GM19351 (cell line): Measurements from ENCODE around the gene KAT6B.
A peak's percentile ranks its signal among the peaks of the same experiment; 100 is the strongest.

Experiments used
- ATAC-seq: cut with Tn5 transposase; IDR thresholded peaks from one replicate; pipeline ENCODE4 v1.9.1; 2021; ENCODE audit warnings: mild to moderate bottlenecking, moderate library complexity; ENCODE audit not compliant: unreplicated experiment

KAT6B gene

DNA sequence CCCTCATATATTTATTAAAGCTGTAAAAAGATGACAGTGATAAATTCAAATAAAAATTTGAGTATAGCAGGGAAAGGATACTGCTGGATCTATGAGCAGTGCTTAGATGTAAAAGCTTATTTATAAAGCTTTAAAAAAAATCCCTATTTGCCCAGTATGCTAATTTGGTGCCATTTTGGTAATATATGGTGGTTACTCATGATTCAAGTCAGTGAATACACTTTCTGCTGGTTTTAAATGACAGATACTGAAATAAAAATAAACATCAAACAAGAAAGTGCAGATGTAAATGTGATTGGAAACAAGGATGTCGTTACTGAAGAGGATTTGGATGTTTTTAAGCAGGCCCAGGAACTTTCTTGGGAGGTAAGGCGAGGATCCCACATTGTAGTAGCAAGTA lies 150.7 kb downstream of the KAT6B start:
- no peak for ATAC-seq

DNA sequence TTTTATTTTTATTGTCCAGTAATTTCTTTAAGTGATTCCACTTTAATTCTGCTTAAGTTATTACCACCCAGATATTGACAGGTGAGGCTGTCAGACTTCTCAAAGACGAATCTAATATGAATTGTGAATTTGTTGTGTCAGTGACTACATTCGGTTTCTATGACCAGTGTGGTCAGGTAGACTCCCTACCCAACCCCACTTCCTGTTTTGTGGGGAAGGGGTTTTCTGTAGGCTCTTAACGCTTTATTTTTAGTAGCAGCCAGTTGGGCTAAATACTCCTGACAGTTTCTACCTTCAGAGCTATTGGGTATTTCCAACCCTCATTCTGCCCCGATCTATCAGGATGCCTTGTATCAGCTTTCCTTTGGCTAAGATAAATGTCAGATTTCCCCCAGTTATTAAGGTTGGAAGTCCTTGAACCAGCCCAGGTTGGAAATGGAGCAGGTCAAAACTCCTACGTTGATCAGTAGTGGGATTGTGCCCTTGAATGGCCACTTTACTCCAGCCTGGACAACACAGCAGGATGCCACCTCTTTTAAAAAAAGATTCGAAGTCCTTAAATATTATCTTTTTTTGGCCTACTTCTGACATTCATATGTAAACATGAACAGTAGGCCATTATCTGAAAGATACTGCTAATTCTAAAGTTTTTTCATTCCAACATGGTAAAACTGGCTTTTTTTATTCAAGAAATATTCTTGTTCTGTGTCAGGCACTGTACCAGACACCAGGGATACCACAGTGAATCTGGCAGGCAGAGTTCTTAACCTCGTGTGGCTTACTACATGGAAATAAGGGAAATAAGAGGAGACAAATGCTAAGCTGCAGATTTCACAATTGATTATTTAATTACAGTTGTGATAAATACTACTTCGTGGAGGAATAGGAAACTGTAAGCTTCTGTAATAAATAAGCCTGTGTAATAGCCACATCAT lies 151.8 kb downstream of the KAT6B start:
- ATAC-seq: peak; percentile 85

GRCh38 chr10:74981831-74982633 lies 155.6 kb downstream of the KAT6B start:
- ATAC-seq: no peak

DNA sequence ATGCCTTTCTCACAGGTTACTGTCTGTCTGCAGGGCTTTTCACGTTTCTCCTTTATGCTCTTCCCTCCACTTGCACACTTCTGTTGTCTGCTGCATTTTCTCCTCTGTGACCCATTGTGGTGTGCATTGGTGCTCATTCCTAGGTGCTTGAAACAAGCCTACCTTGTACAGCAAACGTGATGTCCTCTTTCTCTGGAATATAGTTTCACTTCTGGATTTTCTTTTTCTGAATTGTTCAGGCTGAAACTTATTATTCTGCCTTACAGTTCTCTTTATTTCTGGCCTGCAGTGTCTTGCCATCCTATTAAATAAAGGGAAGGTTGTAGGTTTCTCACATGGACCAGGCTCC lies 156.2 kb downstream of the KAT6B start:
- no peak for ATAC-seq

GRCh38 chr10:74983383-74983782 lies 157.0 kb downstream of the KAT6B start:
- no peak for ATAC-seq

DNA sequence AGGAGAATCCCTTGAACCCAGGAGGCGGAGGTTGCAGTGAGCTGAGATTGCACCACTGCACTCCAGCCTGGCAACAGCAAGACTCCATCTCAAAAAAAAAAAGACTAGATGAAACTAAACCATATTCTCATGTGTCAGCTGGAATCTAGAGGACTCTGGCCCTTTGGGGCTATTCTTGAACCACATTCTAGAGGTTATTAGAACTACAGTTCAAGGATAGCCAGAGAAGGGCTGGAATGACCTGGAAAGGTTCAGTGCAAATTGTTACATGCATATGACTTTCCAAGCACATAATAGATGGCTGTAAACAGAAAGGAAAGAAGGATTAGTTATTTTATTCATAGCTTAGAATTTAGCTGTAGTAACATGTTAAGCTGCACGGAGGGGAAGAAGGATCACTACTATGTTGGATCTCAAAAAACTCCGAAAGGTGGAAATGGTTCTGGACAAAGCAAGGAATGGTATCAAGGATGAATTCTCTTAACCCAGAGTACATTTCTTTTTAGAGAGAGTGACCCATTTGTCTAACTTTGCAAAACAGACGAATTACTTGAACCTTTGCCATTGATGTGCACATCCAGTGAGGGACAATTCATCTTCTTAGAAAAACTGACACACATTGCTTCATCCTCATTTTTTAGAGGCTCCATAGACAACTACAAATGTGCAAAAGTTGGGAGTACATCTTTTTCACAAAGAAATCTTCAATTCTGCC lies 161.1 kb downstream of the KAT6B start:
- ATAC-seq: no peak

DNA sequence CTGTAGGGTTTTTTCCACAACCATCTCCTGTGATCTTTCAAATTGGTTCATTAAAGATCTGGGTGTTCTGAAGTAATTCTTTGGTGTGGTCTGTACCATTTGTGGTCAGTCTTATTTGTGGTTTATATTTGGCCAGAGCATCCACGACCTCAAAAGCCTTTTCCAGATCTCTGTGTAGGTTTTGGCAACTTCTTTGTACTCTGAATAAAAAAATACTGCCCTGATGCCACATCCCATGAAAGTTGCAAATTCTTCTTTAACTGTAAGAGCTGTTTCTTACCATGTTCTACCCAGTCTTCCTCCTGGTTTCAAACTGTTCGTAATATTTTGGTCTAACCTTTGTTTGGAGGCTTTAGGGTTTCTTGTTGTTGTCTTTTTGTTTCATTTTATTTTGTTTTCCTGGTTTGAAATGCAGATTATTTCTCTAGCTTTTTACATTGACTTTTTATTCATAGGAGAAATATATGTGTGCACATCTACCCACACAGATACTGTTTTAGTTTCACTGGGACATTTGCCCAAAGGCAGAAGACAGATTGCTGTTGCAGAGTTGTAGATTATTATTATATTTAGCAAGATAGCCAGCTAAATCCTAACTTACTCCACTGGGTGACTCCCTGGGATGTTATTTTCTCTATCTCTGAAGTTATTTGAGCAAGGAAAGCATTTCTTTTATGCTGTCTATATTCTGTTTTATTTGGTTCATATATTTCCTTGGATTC lies 161.8 kb downstream of the KAT6B start:
- ATAC-seq: no peak

- no peak for ATAC-seq
Observed at GRCh38 chr10:74988832-74989561, 162.6 kb downstream of the KAT6B start.

DNA sequence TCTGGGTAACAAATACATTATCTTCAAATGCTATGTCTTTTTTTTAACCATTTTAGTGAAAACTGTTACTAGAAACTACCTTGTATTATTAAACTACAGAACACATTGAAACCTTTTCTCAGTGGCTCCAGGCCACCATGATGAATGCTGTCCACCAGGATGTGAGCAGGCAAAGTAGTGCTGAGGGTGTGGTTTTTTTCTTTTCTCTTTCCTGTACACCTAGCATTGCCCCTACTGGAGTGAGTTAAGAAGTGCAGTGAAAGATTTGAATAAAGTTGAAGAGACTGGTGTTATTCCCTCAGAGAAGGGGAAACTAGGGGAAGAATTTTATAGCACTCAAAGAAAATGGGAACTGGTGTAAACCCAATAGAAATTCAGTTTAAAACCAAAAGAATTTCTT lies 165.0 kb downstream of the KAT6B start:
- no peak for ATAC-seq

GRCh38 chr10:74992068-74992467 lies 165.7 kb downstream of the KAT6B start:
- ATAC-seq: no peak

DNA sequence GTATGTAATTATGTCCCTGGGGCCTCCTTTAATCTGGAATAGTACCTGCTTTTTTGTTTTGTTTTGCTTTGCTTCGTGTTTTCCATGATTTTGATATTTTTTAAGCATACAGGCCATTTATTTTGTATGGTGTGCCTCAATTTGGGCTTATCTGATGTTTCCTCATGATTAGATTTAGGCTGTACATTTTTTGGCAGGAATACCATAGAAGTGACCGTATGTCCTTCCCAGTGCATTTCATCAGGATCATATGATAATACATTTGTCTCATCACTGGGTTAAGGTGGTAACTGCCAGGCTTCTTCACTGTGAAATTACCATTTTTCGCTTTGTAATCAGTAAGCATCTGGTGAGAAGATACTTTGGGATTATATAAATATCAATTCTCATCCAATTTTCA lies 167.2 kb downstream of the KAT6B start:
- no peak for ATAC-seq

- peak; percentile 80 for ATAC-seq
Observed at GRCh38 chr10:74994854-74995253, 168.5 kb downstream of the KAT6B start.

DNA sequence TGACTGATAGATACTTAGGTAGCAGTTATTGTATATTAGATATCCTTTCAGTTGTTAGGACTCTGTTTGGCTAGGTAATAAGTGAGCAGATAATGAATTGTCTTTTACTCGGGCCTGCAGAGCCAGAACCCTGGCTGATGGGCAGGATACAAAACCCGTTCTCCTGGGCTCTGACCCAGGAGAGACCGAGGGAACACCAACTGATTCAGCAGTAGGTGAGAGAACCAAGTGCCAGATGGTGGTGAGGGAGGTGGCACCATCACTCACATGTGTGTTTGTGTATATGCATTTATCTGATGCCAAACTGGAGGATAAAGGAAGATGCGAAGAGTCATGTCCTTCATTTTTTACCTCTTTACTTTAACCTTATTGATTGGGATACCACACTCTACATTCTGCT lies 169.4 kb downstream of the KAT6B start:
- no peak for ATAC-seq

DNA sequence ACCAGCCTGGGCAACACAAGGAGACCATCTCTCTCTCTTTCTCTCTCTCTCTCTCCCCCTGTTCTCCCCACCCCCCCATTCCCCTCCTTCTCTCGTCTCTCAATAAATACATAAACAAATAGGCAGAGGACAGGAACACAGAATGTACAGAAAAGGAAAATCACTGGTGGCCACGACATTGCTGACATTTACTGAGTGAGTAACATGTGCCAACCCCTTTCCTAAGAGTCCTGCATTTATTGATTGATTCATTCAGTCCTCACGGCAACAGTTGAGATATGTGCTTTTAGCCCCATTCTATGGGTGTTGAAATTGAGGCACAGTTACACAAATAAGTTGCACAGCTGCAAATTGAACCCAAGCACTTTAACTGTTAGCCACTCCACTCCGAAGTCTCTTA lies 170.8 kb downstream of the KAT6B start:
- ATAC-seq: no peak

DNA sequence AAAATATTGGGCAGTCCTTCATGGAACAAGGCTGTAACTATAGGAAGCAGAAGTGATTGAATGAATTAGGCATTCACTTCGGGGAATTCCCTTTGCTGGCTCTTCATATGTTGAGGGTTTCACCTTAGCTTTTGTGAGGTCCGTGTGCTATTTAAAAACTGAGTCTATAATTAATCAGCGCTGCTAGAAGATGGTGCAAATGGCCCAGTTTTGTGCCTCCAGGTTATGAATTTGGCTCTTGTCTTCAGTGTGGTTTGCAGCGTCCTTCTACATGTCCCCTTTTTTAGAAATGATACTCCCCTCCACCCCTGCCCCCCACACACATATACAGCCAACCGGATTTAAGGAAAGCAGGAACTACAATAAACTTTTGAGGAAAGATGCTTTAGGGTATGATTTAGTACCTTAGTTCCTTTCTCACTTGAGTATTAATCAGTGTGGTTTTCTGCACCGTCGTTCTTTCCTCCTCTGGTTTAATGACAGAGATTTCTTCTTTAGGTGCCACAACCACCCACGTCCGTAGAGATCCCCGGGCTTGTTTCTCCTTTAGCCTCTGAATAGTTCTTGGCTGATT lies 174.4 kb downstream of the KAT6B start:
- peak; percentile 93 for ATAC-seq

DNA sequence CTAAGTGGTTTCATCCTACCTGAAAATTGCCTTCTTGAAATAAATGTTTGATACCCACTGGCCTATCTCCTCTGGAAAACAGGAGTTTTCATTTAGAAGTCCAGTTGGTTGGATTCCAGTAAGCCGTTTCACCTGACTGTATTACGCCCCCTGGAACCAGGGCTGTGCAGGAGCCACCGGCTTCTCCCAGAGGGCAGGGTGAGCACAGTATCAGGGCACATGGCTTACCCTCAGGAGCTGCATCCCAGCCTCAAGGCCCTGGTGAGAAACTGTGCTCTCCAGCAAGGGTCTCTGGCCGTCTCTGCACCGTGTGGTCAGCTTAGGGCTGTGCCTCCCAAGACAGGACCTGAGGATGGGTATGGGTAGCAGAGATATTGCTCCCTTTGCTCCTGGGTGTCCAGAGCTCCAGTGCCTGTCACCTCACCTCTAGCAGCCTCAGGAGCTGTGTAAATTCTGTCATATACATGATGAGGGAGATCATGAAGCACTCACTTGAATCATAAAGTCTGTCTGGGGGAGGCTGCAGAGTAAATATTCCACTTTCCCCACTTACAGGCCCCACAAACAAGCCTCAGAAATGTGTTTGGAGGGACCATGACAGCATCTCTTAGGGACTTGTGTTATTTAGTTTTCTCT lies 175.4 kb downstream of the KAT6B start:
- no peak for ATAC-seq

DNA sequence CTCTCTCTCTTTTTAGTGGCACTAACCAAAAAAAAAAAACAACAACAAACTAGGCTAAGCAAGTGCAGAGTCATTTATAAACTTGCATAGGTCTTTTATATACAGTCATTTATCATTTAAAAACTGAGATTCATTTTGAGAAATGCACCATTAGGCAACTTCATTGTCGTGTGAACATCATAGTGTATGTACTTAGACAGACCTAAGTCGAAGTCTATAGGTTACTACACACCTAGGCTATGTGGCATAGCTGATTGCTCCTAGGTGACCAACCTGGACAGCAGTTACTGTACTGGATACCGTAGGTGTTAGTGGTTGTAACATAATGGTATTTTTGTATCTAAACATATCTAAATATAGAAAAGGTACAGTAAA lies 175.9 kb downstream of the KAT6B start:
- no peak for ATAC-seq

DNA sequence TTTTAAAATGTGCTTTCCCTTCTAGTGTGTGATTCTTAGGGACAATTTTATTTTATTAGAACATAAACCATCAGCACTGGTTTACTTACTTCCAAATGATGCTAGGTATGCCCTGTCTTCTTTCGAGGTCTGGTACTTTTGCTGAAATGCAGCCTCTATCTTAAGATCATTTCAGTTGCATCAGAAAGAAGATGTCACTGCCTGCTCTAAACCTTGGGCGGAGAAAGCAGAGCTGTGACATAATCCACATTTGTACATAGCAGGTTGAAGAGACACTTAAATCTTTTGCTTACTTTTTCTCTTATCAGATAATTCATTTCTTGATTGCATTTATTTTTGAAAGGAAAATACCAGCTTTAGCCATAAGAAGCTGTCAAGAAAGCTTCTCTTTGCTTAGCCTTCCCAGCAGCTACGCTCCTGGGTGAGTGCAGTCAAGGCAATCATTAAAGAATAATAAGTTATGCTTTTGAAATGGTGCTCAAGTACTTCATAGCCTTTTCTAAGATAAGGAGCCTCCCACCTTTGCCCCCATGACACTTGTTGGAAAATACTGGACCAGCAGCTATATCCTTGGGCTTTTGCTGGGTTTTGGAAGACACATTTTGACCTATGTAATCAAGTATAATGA lies 176.7 kb downstream of the KAT6B start:
- no peak for ATAC-seq

DNA sequence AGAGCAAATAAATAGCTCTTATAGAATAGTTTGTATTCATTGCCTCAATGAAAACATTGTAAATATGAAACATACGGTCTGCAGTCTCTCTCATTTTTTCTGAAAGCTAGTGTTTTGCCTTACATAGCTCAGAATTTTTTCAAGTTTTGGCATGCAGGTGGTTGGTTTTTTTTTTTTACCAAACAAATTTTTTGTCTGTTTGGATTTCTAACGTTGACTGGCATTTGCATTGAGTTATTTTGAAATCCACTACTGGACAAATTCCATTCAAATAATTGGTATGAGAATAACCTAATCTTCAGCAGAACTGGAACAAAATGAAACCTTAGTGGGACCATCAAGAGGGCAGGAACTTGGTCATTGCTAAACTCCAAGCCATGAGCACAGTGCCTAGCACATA lies 177.5 kb downstream of the KAT6B start:
- no peak for ATAC-seq
